HG02852 (cell line): ENCODE data around the gene ACVR1.
"Not testable (repeated sequence)": the region's sequence is repeated elsewhere in the genome, so short reads cannot be mapped to it uniquely, and the experiment has no call there.

ENCODE experiments used
- ATAC-seq: cut with Tn5 transposase; IDR thresholded peaks from one replicate; pipeline ENCODE4 v1.9.1; 2021; ENCODE audit warnings: mild to moderate bottlenecking, moderate library complexity; ENCODE audit not compliant: unreplicated experiment

Gene ACVR1

GRCh38 chr2:157771234-157771633 lies 104.9 kb downstream of the ACVR1 start:
- ATAC-seq = no peak

GRCh38 chr2:157769856-157770255 lies 106.3 kb downstream of the ACVR1 start:
- ATAC-seq = no peak

DNA sequence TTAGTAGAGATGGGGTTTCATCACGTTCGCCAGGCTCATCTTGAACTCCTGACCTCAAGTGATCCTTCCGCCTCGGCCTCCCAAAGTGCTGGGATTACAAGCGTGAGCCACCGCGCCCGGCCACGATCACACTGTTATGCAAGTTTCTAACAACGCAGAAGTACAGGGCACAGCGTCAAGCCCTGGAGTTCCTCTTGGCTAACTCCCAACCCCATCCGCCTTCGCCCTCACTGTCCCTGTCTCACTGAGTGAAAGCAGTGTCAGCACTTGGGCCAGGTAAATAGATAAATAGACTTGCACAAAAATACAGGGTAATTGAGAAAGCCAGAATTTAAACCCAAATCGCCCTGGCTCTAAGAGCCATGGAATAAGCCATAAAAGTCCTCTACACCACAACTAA lies 111.7 kb downstream of the ACVR1 start:
- no peak for ATAC-seq

DNA sequence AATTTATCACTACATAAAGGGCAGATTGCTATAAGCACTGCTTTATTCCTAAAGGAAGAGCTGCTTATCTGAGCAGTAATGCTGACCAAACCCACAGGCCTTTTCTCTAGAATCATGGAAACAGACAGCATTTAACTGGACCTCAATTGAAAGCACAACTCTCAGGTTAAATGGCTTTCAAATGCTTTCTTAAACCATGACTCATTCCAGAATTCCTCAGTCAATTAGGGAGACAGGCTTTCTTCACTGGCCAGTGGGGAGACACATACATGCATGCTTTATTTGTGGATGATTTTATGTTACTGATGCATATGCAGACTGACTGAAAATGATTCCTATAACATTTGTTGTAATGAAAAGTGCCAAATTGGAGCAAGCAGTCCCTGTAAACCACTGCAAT lies 114.6 kb downstream of the ACVR1 start:
- ATAC-seq = no peak

- no peak for ATAC-seq
Observed at GRCh38 chr2:157760949-157761348, 115.2 kb downstream of the ACVR1 start.

DNA sequence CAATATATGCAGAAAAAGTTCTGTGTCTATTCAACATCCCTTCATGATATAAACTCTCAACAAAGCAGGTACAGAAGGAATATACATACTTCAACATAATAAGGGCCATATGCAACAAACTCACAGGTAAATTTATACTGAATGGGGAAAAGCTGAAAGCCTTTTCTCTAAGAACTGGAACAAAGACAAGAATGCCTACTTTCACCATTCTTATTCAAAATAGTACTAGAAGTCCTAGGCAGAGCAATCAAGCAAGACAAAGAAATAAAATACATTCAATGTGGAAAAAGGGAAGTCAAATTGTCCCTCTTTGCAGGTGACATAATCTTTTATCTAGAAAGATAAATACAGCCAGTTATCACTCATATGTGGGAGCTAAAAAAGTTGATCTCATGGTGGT lies 116.3 kb downstream of the ACVR1 start:
- ATAC-seq = no peak

DNA sequence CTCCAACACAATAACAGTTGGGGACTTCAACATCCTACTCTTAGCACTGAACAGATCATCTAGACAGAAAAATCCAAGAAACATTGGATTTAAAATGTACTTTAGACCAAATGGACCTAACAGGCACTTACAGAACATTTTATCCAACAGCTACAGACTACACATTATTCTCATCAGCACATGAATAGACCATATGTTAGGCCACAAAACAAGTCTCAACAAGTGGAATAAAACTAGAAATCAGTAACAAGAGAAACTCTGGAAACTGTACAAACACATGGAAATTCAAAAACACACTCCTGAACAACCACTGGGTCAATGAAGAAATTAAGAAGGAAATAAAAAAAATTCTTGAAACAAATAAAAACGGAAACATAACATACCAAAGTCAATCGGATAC lies 117.5 kb downstream of the ACVR1 start:
- no peak for ATAC-seq

GRCh38 chr2:157757500-157757899 lies 118.6 kb downstream of the ACVR1 start:
- no peak for ATAC-seq

- not testable (repeated sequence) for ATAC-seq
Observed at GRCh38 chr2:157756447-157756846, 119.7 kb downstream of the ACVR1 start.

- ATAC-seq = peak; percentile 71
Observed at GRCh38 chr2:157751462-157752058, 124.6 kb downstream of the ACVR1 start.

DNA sequence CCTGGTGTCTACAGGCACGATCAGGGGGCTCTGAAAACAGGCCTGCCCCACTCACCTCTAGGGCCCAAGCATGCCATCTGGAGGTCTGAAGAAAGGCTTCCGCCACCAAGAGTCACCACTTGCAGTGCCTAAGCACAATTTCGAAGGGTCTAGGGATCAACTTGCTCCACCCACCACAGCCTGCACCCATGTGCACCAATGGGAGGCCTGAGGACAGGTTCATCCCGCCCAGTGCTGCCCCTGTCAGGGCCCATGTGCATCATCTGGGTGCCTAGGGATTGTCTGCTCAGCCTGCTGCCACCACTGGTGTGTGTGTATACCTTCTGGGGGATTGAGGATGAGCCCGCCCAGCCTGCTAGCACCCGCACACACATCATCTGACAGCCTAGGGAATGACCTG lies 126.4 kb downstream of the ACVR1 start:
- ATAC-seq = no peak

- ATAC-seq = no peak
Observed at GRCh38 chr2:157748371-157749142, 127.6 kb downstream of the ACVR1 start.

- peak; percentile 32 for ATAC-seq
Observed at GRCh38 chr2:157747695-157748370, 128.3 kb downstream of the ACVR1 start.

DNA sequence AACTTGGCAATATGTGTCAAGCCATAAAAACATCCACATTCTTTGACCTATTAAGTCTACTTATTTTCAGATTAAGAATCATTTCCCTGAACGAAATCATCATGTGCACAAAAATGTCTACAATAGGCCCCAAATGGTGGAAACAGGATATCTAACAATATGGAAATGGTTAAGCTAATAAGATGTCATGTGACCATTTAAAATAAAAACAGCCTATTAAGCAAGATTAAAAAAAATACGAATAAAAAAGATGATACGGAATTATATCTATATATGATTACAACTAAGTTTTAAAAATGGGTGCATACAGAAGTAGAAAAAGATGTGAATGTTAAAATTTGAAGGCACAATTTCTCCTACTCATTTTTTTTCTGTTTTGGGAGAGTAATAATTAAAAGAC lies 128.8 kb downstream of the ACVR1 start:
- ATAC-seq = no peak

GRCh38 chr2:157746234-157746950 lies 129.7 kb downstream of the ACVR1 start:
- ATAC-seq = no peak

- ATAC-seq = no peak
Observed at GRCh38 chr2:157744571-157745076, 131.5 kb downstream of the ACVR1 start.

GRCh38 chr2:157743051-157743450 lies 133.1 kb downstream of the ACVR1 start:
- ATAC-seq = peak; percentile 78

DNA sequence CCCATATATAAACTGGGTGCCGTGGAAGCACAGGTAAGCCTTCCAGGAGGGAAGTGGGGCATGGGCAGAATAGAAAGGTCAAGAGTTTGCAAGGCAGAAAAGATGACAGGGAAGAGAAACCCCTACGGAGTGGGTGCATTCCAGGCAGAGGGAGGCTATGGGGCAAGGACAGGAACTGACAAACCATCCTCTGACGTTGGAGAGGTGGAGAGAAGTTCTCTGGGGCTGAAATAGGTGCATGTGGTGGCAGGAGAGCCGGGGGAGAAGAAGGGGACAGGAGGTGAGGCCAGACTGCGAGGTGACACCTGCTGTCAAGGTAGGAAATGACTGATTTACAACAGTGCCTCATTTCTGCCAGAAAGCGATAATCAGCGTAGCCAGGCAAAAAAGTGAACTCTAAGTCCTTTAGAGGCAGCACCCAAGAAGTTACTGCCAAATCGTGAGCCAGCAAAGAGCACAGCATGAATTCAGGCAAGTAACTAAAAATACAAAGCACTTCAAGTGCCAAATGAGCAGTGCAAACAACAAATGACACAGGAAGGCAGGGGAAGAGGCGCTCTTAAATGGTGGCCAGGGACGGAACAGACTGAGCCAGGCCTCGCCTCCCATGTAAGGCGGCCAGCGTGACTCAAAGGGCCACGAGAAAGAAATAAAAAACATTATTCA lies 134.2 kb downstream of the ACVR1 start:
- ATAC-seq = no peak

- ATAC-seq = no peak
Observed at GRCh38 chr2:157737656-157738055, 138.5 kb downstream of the ACVR1 start.

DNA sequence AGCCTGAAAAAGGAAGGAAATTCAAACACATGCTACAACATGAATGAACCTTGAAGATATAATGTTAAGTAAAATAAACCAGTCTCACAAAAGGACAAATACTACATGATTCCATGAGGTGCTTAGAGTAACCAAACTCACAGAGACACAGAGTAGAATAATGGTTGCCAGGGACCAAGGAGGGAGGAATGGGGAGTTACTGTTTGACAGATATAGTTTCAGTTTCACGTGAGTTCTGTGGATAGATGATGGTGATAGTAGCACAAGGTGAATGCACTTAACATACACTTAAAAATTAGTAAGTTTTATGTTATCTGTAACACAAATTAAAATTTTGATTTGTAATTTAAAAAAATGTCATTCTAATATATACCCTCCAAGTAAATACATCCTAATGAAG lies 140.6 kb downstream of the ACVR1 start:
- no peak for ATAC-seq

GRCh38 chr2:157733263-157733662 lies 142.9 kb downstream of the ACVR1 start:
- ATAC-seq = no peak
